Measurements from ENCODE around the gene GCNT1.
"Not testable (repeated sequence)": the region's sequence is repeated elsewhere in the genome, so short reads cannot be mapped to it uniquely, and the experiment has no call there.

GCNT1 gene

DNA sequence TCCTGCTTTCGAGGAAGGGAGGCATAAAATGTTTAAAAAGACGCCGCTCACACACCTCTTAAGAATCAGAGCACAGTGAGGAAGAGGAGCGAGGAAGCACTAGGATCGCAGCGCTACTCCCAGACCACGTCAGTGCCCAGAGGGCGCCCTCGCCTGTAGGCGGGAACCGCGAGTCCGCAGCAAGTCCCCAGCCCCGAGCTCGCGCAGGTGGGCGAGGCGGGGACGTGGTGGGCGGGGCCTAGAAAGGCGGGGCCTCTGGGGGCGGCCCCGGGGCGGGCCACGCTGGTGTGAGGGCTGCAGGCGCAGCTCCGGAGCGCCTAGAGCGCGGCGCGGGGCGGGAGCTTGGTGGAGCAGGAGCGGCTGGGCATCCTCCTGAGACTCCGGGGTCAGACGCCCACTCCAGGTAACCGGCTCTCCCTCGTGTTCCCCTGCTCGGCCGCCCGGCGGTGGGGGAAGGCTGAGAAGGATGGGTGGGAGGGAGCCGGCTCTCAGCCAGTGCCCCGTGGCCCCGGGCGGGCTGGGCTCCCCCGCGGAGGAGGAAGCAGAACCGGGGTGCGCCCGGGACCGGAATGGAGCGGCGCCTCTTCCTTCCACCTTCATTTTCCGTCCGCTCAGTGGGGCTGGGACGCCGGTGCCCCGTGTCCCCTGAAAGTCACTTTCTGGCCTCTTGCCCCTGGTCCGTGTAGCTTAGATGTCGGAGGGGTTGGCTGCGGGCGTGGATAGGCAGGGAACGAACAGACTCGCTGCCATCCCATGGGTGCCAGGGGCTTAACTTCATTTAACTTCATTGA lies at the start of gene GCNT1:
TSS of gene GCNT1 (plus strand) at position 280 of the 791 bp plus-strand sequence. CDS start 43,200 bp downstream, outside the sequence.
- DNase-seq (ENCODE audit: low read depth) = peak; percentile 82

DNA sequence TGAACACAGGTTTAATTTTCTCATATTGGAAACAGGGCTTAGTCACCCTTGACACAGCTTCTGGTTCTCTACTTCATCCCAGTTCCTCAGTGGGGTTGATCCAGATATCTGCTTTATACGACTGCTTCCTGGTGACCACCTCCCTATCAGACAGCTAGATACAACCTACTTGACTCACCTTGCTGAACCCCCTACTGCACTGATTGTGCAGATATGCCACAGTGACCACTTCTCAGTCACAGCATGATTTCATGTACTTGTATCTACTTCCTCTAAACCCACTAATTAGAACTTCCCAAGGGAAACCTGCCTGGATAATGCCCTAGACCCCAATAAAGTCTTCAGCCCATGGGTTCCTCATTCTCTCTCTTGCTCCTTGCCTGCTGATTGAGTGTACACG lies 46.3 kb upstream of the GCNT1 start:
- DNase-seq (ENCODE audit: low read depth) = no peak

DNA sequence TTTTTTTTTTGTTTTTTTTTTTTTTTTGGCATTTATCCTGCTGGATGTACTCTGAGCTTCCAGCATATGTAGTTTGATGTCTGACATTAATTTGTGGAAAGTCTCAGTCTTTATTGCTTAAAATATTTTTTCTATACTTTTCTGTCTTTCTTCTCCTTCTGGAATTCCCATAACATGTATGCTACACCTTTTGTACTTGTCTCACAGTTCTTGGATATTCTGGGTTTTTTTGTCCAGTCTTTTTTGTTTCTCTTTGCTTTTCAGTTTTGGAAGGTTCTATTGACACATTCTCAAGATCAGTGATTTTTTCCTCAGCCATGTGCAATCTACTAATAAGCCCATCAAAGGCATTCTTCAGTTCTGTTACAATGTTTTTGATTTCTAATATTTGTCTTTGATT lies 45.3 kb upstream of the GCNT1 start:
- no peak for DNase-seq (ENCODE audit: low read depth)

DNA sequence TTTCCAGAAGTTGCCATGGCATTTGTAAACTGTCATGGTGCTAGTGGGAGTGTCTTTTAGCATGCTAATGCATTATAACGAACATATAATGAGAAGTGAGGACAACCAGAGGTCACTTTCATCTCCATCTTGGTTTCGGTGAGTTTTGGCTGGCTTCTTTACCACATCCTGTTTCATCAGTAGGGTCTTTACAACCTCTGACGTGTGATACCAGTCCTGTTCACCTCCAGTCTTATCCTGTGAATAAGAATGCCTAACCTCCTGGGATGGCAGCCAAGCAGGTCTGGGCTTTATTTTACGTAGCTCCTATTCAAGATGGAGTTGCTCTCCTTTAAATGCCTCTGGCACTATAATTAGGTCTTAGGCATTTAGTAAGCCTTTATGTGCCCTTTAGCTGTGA lies 44.3 kb upstream of the GCNT1 start:
- DNase-seq (ENCODE audit: low read depth) = no peak

DNA sequence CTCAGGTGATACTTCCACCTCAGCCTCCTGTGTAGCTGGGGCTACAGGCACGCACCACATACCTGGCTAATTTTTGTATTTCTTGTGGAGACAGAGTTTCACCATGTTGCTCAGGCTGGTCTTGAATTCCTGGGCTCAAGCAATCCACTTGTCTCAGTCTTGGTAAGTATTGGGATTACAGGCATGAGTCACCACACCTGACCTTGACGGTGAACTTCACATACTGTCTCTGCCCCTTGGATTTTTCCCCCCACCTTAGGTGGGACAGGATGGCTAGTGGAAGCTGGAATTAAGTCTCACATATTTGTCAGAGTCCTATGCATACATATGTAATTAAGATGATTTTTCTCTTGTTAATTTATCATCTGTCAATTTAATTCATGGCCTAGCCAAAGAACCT lies 43.8 kb upstream of the GCNT1 start:
- DNase-seq (ENCODE audit: low read depth) = no peak

DNA sequence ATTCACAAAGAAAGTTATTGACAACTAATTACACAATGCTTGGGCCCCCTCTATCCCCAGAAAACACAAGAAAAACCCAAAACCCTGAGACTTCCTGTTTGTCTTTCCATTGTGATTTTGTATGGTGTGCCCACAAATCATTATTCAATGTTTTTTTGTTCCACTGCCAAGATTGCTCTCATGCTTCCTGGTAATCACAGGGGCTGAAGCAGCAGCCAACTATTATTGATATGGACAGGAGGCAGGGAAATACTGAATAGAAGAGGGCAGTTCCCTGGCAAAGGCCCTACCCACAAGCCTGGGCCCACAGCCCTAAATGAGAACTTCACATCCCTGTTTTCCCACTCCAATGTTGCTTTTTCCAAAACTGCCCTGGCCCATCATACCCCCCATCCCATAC lies 43.3 kb upstream of the GCNT1 start:
- DNase-seq (ENCODE audit: low read depth) = no peak

DNA sequence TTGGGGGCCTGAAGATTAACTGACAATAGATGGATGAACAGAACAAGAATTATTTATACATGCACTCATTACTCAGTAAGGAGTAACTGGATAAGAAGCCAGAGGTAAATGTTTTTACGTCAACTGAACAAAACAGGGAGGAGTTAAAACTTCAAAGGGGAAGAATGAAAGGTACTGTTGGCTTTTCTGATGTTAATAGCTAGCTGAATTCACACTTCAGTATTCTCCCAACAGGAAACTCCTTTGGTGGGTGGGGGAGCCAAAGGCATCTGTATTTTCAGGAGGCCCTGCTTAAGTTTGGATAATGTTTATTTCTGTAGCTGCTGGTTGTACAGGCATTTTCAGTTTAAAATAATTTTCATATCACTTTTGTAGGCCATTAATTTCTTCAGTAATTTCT lies 41.6 kb upstream of the GCNT1 start:
- DNase-seq (ENCODE audit: low read depth) = no peak

DNA sequence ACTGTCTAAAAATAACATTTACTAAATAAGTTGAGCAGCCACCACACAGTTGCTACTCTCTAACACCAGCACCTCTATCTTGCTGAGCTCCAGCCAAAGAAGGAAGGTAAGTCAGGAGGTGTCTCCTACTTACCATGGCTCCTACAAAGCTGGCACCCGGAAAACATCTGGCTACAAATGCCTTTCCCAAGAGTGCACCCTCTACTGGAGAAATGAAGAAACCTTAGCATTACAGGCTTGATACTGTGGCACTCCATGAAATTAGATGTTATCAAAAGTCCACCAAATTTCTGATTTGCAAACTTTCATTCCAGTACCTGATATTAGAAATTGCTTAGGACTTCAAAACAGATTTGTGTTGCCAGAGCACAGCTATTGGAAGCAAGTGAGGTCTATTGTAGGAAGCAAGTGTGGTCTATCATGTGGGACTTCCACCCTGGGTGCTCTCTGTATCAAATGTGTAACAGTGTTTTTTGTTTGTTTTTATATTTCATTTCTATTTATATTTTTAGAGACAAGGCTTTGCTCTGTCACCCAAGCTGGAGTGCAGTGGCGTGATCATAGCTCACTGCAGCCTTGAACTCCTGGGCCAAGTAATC lies 39.1 kb upstream of the GCNT1 start:
- DNase-seq (ENCODE audit: low read depth) = no peak

DNA sequence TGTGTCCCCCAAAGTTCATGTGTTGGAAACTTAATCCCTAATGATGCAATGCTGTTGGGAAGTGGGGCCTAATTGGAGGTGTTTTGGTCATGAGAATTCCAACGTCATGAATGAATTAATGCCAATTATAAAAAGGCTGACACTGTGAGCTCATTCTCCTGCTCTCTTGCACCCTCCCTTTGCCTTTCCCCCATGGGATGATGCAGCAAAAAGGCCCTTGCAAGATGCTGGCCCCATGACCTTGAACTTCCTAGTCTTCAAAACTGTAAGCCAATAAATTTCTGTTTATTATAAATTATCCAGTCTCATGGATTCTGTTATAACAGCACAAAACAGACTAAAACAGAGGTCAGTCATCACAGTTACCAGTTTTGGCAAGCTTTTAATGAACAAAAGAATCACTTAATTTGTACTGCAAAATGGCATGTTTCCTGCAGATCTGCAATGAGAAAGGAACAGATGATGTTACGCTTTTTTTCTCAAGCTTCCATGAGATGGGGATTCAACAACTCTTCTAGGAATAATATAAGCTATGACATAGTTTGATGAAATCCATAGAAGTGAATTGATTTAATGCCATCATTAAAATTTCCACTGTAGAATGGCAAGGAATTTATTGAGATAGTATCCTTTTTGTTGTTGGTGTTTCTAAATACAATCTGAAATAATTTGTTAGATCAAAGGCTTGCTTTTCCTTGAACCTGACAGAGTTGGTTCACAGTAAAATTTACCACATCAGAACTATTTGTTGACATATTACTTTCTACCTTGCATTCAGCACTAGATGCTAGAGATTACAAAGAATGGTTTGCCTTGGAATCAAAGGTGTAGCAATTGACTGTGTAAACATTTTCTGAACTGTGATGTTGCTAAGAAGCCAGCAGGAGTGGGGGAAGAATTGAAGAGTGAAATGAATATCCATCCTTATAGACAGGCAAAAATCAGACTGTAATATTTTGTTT lies 35.5 kb upstream of the GCNT1 start:
- DNase-seq (ENCODE audit: low read depth) = no peak

DNA sequence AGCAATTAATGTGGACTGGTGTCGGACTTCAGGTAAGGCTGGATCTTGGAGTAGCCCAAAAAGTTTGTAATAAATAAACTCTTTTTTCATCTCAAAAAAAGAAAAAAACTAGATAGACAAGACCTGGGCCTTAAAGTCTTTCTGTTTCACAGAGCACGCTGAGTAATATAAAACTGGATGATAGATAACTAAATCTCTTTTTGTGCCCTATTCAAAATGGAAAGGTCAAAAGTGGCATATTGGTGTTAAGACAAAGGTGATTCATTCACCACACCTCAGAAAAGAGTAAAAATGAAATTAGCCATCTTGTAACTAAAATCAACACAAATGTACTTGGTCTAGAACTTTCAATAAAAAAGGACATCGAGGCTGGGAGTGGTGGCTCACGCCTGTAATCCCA lies 34.5 kb upstream of the GCNT1 start:
- no peak for DNase-seq (ENCODE audit: low read depth)

DNA sequence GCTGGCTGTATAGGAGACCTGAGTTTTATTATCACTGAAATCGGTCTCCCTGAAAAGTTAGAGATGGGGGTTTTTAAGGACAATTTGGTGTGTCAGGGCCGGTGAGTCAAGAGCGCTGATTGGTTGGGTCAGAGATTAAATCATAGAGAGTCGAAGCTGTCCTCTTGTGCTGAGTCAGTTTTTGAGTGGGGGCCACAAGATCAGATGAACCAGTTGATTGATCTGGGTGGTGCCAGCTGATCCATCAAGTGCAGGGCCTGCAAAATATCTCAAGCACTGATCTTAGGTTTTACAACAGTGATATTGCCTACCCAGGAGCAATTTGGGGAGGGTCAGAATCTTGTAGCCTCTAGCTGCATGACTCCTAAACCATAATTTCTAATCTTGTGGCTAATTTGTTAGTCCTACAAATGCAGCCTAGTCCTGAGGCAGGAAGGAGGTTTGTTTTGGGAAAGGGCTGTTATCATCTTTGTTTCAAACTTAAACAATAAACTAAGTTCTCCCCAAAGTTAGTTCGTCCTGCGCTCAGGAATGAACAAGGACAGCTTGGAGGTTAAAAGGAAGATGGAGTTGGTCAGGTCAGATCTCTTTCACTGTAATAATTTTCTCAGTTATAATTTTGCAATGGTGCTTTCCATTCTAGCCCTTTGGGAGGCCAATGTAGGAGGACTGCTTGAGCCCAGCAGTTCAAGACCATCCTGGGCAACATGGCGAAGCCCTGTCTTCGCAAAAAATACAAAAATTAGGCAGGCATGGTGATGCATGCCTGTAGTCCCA lies 33.1 kb upstream of the GCNT1 start:
- DNase-seq (ENCODE audit: low read depth) = no peak

DNA sequence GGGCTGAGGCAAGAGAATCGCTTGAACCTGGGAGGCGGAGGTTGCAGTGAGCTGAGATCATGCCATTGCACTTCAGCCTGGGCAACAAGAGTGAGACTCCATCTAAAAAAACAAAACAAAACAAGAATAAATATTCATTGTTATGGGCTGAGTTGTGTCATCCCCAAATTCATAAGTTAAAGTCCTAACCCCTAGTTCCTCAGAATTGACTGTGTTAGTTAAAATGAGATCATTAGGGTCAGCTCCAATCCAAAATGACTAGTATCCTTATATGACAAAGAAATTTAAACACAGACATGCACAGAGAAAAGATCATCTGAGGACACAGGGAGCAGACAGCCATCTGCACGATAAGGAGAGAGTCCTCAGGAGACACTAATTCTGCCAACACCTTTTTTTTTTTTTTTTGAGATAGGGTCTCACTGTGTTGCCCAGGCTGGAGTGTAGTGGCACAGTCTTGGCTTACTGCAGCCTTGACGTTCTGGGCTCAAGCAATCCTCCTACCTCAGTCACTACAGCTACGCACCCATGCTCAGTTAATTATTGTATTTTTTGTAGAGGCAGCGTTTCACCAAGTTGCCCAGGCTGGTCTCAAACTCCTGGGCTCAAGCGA lies 32.1 kb upstream of the GCNT1 start:
- DNase-seq (ENCODE audit: low read depth) = no peak

DNA sequence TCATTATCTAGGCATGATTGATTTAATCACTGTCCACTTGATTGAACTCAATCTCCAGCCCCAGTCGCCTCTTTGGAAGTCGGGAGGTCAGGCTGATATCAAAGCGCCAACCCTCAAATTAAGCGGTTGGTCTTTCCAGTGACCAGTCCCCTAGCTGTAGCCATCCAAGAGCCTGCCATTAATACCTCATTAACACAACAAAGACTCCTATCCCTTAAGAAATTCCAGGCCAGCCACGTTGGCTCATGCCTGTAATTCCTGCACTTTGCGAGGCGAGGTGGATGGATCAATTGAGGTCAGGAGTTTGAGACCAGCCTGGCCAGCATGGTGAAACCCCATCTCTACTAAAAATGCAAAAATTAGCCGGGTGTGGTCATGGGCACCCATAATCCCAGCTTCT lies 27.4 kb upstream of the GCNT1 start:
- DNase-seq (ENCODE audit: low read depth) = no peak

DNA sequence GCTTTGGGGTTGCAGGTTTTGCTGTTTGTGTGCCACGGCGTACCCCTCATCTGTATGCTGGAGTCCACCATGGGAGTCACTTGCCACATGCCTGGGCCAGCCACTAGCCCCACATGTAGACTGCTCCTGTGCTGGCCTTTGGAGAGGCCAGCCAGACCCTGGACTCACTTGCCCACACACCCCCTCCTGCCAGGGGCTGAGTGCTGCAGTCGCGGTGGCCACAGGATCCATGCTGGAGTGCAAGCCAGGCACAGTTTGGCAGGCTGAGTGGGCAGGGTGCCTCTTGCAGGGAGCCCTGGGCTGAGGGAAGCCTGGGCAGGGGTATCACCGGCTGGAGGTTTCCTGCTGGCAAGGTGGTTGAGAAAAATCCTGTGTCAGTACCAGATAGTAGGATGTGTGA lies 25.6 kb upstream of the GCNT1 start:
- no peak for DNase-seq (ENCODE audit: low read depth)

DNA sequence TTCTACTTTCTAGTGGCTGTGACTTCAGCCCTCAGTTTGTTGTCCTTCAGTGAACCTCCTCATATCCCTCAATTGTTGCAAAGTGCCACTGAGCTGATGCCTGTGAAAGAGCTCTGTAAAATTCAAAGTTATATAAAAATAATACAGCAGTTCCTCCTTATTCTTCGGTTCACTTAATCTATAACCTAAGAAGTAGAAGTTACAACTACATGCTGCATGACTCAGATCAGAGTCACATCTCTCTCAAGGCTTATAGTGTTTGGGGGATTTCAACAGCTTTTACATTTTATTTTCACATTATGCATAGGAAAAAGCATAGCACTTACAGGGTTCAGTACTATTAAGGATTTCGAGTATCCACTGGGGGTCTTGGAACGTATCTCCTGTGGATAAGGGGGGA lies 25.1 kb upstream of the GCNT1 start:
- no peak for DNase-seq (ENCODE audit: low read depth)

DNA sequence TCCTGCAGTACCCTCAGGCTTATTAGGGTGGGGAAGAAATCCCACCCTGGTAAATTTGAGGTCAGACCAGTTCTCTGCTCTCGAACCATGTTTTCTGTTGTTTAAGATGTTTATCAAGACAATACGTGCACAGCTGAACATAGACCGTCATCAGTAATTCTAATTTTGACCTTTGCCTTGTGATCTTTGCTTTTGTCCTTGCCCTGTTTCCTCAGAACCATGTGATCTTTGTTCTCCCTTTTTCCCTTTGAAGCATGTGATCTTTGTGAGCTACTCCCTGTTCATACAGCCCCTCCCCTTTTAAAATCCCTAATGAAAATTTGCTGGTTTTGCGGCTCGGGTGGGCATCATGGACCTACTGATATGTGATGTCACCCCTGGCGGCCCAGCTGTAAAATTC lies 24.1 kb upstream of the GCNT1 start:
- not testable (repeated sequence) for DNase-seq (ENCODE audit: low read depth)

DNA sequence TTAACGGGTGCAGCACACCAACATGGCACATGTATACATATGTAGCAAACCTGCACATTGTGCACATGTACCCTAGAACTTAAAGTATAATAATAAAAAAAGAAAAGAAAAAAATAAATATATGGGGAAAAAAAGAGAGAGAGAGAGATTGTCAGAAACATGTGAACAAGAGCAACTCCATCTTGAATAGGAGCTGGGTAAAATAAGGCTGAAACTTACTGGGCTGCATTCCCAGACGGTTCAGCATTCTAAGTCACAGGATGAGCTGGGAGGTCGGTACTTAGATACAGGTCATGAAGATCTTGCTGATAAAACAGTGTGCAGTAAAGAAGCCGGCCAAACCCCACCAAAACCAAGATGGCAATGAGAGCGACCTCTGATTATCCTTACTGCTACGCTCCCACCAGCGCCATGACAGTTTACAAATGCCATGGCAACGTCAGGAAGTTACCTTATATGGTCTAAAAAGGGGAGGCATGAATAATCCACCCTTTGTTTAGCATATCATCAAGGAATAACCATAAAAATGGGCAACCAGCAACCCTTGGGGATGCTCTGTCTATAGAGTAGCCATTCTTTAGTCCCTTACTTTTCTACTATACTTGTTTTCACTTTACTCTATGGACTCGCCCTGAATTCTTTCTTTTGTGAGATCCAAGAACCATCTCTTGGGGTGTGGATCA lies 21.8 kb upstream of the GCNT1 start:
- not testable (repeated sequence) for DNase-seq (ENCODE audit: low read depth)

DNA sequence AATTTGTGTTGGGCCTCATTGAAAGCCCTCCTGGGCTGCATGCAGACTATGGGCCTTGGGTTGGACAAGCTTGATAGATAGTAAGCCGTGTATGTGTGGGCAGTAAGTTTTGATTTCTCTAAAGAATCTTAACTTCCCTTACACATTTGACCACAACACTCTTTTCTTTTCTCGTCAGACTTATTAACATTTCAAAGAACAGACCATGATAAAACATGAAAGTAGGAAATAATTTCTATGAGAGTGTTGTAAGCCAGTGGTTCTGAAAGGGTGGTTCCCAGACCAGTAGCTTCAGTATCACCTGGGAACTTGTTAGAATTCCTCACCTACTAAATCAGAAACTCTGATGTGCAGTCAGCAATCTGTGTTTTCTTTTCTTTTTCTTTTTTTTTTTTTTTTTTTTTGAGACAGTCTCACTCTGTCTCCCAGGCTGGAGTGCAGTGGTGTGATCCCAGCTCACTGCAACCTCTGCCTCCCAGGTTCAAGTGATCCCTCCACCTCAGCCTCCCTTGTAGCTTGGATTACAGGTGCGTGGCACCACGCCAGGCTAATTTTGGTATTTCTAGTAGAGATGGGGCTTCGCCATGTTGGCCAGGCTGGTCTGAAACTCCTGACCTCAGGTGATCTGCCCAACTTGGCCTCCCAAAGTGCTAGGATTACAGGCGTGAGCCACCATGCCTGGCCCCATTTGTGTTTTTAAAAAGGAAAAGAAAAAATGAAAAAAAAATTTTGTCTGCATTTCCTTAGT lies 20.0 kb upstream of the GCNT1 start:
- no peak for DNase-seq (ENCODE audit: low read depth)

DNA sequence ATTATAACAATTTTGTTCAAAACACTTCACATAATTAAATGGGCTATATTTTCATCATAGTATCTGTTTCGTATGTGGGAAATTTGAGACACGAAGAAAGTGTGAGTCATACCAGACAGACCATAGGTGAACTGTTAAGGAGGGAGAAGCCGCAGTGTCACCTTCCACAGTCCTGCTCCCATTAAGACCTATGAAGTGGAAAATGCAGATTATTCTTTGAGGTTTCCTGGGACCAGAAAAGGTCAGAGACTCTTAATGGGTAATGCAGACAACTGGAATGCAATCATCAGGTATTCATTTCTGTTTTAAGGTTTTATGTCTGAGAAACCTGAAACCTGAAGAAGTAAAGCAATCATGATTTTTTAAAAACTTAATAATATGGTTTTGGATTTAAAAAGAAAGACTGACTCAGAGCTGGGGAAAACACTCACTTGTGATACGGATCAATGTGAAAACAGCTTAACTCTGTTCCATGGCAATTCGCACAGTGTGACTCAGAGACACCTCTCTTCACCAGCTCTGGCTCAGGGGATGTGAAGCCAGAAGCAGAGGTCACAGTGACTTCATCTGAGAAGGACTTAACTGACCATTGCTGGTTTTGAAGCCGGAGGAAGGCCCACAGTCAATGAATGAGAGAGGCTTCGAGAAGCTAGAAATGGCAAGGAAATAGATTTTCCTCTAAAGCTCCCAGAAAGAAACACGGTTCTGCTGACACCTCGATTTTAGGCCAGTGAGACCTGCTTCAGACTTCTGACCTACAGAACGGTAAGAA lies 17.2 kb upstream of the GCNT1 start:
- DNase-seq (ENCODE audit: low read depth) = no peak

All from stimulated activated CD8-positive, alpha-beta memory T cell treated with anti-CD3 and anti-CD28 coated beads, Interleukin-15, amount 100 ng/mL, for 1 hour (primary cell).